ENCODE data around the gene SUN5. TPM values are rescaled to one million over a fixed set of nuclear protein-coding genes. Genes with fewer than 3 reads are reported as not detected.

SUN5 gene
- total and polyA plus RNA-seq, 7 donors, result not detected

GRCh38 chr20:32999603-33000250 lies 4.5 kb downstream of the SUN5 start:
- peaks cover 0 to 4% (median 0%) of the 10 kb centered on the region in 3 donors for H3K27me3 ChIP-seq
- H3K27ac ChIP-seq, result no peak overlapping the region
- WGBS, 2 donors, result 58 to 73% methylated on average over 9 of the region's 9 CpGs
- TF ChIP-seq POLR2A (IDR thresholded peaks at IDR 0.05) (no peak), CTCF (IDR thresholded peaks at IDR 0.05) (no peak), POLR2AphosphoS5 (IDR thresholded peaks at IDR 0.05) (no peak), EP300 (IDR thresholded peaks at IDR 0.05) (no peak)
- no peaks in the 10 kb centered on the region for H3K36me3 ChIP-seq
- no peaks in the 10 kb centered on the region for H3K4me1 ChIP-seq
- DNase-seq, result no peak
- intact Hi-C loops (cut with DNase I), result no loop called here
- H3K9me3 ChIP-seq, result peaks cover 0 to 6% (median 0%) of the 10 kb centered on the region in 4 donors
- H3K4me3 ChIP-seq, result no peak overlapping the region

- peaks cover 0 to 6% (median 0%) of the 10 kb centered on the region in 4 donors for H3K9me3 ChIP-seq
- no peaks in the 10 kb centered on the region for H3K36me3 ChIP-seq
- TF ChIP-seq EP300 (IDR thresholded peaks at IDR 0.05), result no peak
- no peak for TF ChIP-seq POLR2A (IDR thresholded peaks at IDR 0.05)
- TF ChIP-seq POLR2AphosphoS5 (IDR thresholded peaks at IDR 0.05), result no peak
- no peak for TF ChIP-seq CTCF (IDR thresholded peaks at IDR 0.05)
- H3K27me3 ChIP-seq, result peaks cover 0 to 4% (median 0%) of the 10 kb centered on the region in 3 donors
- H3K4me3 ChIP-seq, result no peak overlapping the region
- WGBS, 2 donors, result 52 to 80% methylated on average over 2 of the region's 2 CpGs
- no peak overlapping the region for H3K27ac ChIP-seq
- H3K4me1 ChIP-seq, result no peaks in the 10 kb centered on the region
- intact Hi-C loops (cut with DNase I), result no loop called here
- no peak for DNase-seq
These were observed 6.8 kb downstream of the SUN5 start for GRCh38 chr20:32997431-32997830.

- intact Hi-C loops (cut with DNase I), result no loop called here
These were observed 8.4 kb downstream of the SUN5 start for GRCh38 chr20:32995802-32996201.

GRCh38 chr20:32993496-32994050 lies 10.7 kb downstream of the SUN5 start:
- Histone ChIP-seq H3K4me1 (no peaks in the 10 kb centered on the region), H3K27ac (no peak overlapping the region), H3K36me3 (no peaks in the 10 kb centered on the region), H3K9me3 (peaks cover 0 to 6% (median 0%) of the 10 kb centered on the region in 4 donors), H3K27me3 (peaks cover 0 to 4% (median 0%) of the 10 kb centered on the region in 3 donors), H3K4me3 (no peak overlapping the region)
- DNase-seq, result no peak
- TF ChIP-seq POLR2A (IDR thresholded peaks at IDR 0.05), result no peak
- TF ChIP-seq CTCF (IDR thresholded peaks at IDR 0.05), result no peak
- no peak for TF ChIP-seq EP300 (IDR thresholded peaks at IDR 0.05)
- no peak for TF ChIP-seq POLR2AphosphoS5 (IDR thresholded peaks at IDR 0.05)
- intact Hi-C loops (cut with DNase I), result no loop called here
- WGBS, 2 donors, result 72 to 76% methylated on average over 8 of the region's 8 CpGs

More at GRCh38 chr20:32995802-32996201, 8.4 kb downstream of the SUN5 start:
- Histone ChIP-seq H3K36me3 (no peaks in the 10 kb centered on the region), H3K27ac (no peak overlapping the region), H3K9me3 (peaks cover 0 to 6% (median 0%) of the 10 kb centered on the region in 4 donors), H3K4me3 (no peak overlapping the region), H3K27me3 (peaks cover 0 to 4% (median 0%) of the 10 kb centered on the region in 3 donors), H3K4me1 (no peaks in the 10 kb centered on the region)
- TF ChIP-seq CTCF (IDR thresholded peaks at IDR 0.05) (no peak), POLR2A (IDR thresholded peaks at IDR 0.05) (no peak), POLR2AphosphoS5 (IDR thresholded peaks at IDR 0.05) (no peak), EP300 (IDR thresholded peaks at IDR 0.05) (no peak)
- no peak for DNase-seq

All from sigmoid colon (tissue), 7 donors.